ENCODE measurements around the gene C1orf216.
"Not testable (repeated sequence)": the region's sequence is repeated elsewhere in the genome, so short reads cannot be mapped to it uniquely, and the experiment has no call there.

C1orf216 gene

DNA sequence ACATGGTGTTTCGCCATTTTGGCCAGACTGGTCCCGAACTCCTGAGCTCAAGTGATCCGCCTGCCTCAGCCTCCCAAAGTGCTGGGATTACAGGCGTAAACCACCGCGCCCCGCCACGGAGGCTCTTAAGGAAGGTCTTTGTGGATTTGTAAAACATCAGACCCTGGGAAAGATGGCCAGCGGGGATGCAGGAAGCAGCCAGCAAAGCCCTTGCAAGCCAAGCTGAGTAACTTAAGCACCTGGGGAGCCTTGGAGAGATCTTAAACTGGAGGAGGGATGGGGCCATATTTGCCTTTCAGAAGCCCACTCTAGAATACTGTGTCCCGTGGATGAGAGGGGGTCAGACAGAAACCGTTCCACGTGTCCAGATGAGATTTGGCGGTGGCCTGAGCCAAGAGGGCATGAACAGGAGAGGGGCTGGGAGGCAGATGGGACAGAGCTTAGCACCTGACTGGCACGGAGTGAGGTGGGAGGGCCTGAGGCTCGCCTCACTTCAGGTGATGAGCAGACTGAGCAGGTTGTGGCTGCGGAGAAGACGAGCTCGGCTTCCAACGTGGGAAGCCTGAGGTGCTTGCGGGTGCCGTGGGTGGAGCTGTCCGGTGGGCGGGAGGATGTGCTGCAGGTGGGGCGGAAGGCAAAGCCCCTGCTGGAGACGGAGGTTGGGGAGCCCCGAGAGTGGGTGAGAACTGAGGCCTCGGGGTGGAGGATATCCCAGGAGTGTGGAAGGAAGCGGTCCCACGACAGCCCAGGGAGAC, 11.7 kb downstream of the C1orf216 start:
- no peak for DNase-seq

- DNase-seq: no peak
Measured at GRCh38 chr1:35702508-35702907, 16.2 kb downstream of the C1orf216 start.

DNA sequence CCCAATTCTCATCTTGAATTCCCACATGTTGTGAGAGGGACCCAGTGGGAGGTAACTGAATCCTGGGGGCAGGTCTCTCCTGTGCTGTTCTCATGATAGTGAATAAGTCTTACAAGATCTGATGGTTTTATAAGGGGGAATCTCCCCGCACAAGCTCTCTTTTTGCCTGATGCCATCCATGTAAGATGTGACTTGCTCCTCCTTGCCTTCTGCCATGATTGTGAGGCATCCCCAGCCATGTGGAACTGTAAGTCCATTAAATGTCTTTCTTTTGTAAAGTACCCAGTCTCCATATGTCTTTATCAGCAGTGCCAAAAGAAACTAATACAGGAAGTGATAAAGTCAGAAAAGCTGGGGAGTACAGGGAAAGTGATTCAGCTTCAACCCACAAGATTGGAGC, 19.5 kb downstream of the C1orf216 start:
- not testable (repeated sequence) for DNase-seq

DNA sequence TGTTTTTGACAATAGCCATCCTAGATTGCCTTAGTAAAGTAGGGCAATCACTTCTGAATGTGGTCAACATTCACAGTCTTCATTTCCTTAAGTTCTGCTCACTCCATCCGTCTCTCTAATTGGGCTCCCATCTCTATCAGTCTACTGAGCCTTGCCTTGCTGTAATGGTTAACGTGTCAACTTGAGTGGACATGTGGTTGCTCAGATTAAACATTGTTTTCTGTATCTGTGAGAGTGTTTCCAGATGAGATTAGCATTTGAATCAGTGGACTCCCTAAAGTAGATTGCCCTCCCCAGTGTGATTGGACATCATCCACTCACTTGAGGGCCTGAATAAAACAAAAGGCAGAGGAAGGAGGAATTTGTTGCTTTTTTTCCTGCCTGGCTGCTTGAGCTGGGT, 26.4 kb downstream of the C1orf216 start:
- DNase-seq: no peak

DNA sequence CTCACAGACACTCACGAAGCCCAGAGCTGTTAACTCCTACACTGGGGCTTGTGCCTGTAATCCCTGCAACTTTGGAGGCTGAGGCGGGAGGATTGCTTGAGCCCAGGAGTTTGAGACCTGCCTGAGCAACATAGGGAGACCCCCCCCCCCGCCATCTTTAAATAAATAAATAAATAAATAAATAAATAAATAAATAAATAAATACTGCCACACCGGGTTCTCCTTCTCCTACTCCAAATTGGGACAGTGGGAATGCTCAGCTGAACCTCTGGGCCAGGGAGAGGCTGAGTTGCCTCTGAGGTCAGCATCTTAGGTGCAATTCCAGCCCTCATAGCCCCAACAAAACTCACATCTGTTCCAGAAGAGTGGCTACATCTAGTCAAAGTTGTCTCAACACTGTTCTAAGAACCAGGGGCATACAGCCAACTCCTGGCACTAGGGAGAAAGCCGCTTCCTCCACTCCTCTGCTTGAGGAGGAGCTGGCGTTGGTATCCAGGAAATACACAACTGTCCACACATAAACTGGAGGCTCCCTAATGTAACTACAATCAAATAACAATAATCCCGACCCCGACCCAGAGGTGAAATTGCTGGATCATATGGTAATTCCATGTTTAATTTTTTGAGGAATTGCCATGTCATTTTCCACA, 27.0 kb downstream of the C1orf216 start:
- no peak for DNase-seq

DNA sequence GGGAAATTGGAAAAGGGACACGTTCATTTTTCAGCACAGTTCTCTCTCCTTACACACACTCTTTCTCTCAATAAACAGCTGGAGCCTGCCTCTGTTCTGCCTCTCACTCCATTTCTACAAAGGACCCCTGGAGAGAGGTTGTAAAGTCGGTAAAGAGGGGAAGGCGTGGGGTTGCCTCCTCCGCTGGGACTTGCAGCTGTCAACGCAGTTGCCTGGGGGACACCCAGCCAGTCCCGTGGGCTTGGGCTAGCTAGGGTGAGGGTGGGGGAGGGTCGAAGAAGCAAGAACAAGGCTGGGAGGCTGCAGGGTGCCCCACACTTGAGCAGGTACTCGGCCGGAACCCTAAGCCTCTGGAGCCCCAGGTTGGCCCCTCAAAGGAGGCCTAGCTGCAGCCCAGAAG, 27.6 kb downstream of the C1orf216 start:
- no peak for DNase-seq

- not testable (repeated sequence) for DNase-seq
Measured at GRCh38 chr1:35690103-35690502, 28.6 kb downstream of the C1orf216 start.

DNA sequence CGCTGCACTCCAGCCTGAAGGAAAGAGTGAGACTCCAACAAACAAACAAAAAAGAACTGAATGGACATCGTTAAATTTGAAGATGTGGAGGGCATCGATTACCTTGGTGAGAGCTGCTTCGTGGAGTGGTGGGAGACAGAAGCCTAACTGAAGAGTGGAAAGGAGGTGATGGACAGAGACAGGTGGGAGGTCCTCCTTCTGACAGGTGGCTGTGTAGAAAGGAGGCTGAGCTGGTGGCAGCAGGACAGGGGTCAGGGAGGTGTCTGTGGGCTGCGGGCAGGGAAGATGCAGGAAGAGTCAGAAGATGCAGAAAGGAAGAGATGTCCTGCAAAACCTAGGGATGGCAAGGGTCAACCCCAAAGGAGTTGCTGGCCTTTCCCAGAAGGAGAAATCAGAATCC, 30.5 kb downstream of the C1orf216 start:
- no peak for DNase-seq

DNA sequence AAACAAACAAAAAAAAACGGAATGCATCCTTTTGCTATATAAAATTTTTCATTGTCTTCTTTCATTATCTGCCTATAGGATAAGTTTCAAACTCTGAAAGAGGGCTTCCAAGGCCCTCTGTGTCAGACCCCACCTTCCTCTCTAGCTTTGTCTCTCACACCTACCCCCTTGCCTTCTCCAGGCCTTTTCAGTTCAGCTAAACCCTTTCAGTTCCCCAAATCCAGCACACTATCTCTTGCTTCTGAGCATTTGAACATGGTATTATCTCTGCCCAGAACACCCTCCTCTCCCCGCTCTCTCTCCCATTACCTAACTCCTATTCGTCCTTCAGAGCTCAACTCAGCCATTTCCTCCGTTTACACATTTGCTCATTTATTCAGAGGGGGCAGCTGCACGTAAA, 35.7 kb downstream of the C1orf216 start:
- no peak for DNase-seq

GRCh38 chr1:35680271-35680670, 38.4 kb downstream of the C1orf216 start:
- DNase-seq: no peak

- DNase-seq: no peak
Measured at GRCh38 chr1:35675773-35676172, 42.9 kb downstream of the C1orf216 start.

GRCh38 chr1:35674111-35674510, 44.6 kb downstream of the C1orf216 start:
- DNase-seq: no peak

DNA sequence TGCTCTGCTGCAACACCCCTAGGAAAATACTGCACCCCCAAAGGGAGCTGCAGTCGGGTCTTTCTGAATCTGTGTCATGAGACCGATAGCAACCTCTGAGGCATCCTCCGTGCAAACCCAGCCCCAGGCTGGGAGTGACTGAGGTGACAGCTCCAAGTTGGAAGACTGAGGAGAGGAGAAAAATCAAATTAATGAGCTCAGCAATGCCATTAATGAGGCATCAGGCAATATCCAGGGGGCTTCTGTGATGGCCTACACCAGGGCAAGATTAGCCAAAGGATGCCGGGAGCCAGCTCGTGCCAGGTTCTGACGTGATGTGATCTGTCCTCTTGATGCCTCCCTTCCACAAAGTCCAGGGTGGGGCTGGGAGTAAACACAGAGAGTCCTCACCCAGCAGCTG, 46.6 kb downstream of the C1orf216 start:
- no peak for DNase-seq

DNA sequence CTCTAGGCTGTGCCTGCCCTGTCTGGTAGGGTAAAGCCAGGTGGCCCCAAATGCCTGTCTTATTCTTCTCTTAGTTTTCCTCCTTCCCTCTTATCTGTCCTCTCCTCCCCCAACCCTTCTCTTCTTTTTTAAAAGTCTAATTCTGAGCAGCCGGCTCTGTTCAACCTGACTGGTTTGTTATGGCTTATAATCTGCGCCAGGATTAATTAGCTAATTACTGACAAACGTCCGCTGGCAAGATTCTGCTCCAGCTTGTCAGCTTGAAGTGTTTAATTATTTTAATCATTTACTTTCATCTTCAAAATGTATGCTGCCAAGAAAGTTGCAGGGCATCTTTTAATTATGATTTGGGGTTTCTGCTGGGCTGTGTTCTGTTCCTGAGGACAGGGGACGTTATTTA, 50.2 kb downstream of the C1orf216 start:
- no peak for DNase-seq

- DNase-seq: no peak
Measured at GRCh38 chr1:35666916-35667315, 51.8 kb downstream of the C1orf216 start.

DNA sequence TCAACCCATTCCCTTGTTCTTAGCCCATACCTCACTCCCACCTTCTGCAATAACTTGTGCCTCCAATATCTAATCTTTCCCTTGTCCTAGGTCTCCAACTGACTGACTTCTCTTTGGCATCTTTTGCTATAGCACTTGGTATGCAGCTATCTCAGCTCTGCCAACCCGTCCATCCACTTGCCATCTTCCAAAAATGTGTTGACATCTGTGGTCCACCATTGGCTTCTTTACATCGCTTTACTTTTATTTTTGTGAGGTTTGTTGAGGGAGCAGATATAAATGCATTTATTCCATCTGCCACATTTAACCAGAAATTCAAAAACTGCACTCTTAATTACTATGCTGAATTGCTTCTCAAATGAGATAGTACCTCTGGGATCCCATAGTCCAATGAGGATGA, 52.5 kb downstream of the C1orf216 start:
- DNase-seq: no peak
